ENCODE results near the gene DENND1C. TPM values are rescaled to one million over a fixed set of nuclear protein-coding genes. Genes with fewer than 3 reads are reported as not detected.

The DENND1C gene
- total and polyA plus RNA-seq, 2 donors from 2014 or later, result 2.6 to 8.2 TPM

GRCh38 chr19:6425732-6426620 lies 55.6 kb downstream of the DENND1C start:
- peak overlapping the region in 2 of 3 donors; percentile 9 to 55 for H3K4me3 ChIP-seq (ENCODE audit: low read length in 3 of 3)
- H3K9ac ChIP-seq (ENCODE audit: low read length in 3 of 3), result no peak overlapping the region

DNA sequence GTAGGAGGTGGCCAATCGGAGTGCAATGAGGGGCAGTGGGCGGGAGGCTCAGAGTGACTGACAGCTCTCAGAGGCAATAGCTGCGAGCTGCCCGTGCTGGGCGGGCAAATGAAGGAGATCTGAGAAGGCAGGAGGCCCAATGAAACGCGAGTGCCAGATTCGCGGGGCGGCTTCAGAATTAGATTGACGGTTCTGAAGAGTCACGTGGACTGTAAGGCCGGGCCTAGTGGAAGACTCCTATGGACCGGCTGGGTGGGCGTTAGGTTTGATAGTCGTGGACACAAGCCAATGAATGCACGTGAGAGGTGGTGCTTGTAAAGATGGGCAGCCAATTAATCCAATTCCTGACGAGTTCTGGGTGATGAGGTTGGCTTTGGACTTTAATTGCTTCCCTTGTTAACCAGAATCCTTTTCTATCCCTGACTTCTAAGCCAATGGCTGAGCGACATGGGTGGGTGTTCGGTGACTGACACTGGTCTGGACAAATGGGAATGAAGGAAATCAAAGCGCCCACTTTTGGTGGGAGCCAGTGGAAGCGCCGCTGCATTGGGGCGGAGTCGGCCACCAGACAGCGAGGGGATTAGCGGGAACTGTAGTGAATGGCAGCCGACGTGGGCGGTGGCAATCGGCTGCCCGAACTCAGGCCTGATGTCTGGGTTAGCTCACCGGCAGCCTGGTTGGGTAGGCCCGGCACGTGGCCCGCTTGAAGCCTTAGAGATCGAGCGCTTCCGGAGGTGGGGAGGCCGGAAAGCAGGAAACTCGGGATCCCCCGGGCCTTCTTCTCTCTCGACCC lies 56.5 kb downstream of the DENND1C start:
- FAIRE-seq, result peak; percentile 99
- intact Hi-C loops (cut with DNase I), result no loop called here

More at GRCh38 chr19:6425732-6426620, 55.6 kb downstream of the DENND1C start:
- Histone ChIP-seq H3K27ac (ENCODE audit: low read depth in 2 of 2, low read length in 2 of 2) (peak overlapping the region; percentile 67 to 73), H3K9me3 (ENCODE audit: control insufficient read depth in 2 of 3, insufficient read depth in 1 of 3, low read length in 3 of 3) (no peaks in the 10 kb centered on the region), H3K36me3 (ENCODE audit: control insufficient read depth in 2 of 3, insufficient read depth in 3 of 3, low read length in 3 of 3) (peaks cover 0 to 12% (median under 1%) of the 10 kb centered on the region in 3 donors), H3K27me3 (ENCODE audit: control insufficient read depth, insufficient read depth, low read length) (no peaks in the 10 kb centered on the region), H3K4me1 (ENCODE audit: control insufficient read depth in 2 of 3, insufficient read depth in 2 of 3, low read depth in 1 of 3, low read length in 3 of 3) (peaks cover 0 to 23% (median 9%) of the 10 kb centered on the region in 3 donors)
- no peak for TF ChIP-seq CTCF (IDR thresholded peaks at IDR 0.05; ENCODE audit: borderline replicate concordance, extremely low read depth, insufficient read depth)
- FAIRE-seq (no peak), DNase-seq (peak in 2 of 5 donors; percentile 27 to 76)
- intact Hi-C loops (cut with DNase I), result no loop called here

More for the DNA sequence above, 56.5 kb downstream of the DENND1C start:
- DNase-seq, result peak; percentile 100
- H3K4me1 ChIP-seq (ENCODE audit: control insufficient read depth in 2 of 3, insufficient read depth in 2 of 3, low read depth in 1 of 3, low read length in 3 of 3), result peaks cover 0 to 23% (median 9%) of the 10 kb centered on the region in 3 donors
- H3K36me3 ChIP-seq (ENCODE audit: control insufficient read depth in 2 of 3, insufficient read depth in 3 of 3, low read length in 3 of 3), result peaks cover 5 to 20% (median 5%) of the 10 kb centered on the region in 3 donors
- H3K4me3 ChIP-seq (ENCODE audit: low read length in 3 of 3), result peak overlapping the region in 2 of 3 donors; percentile 9 to 55
- peak overlapping the region; percentile 67 to 73 for H3K27ac ChIP-seq (ENCODE audit: low read depth in 2 of 2, low read length in 2 of 2)
- no peak for TF ChIP-seq CTCF (IDR thresholded peaks at IDR 0.05; ENCODE audit: borderline replicate concordance, extremely low read depth, insufficient read depth)
- H3K9ac ChIP-seq (ENCODE audit: low read length in 3 of 3), result no peak overlapping the region
- no peaks in the 10 kb centered on the region for H3K27me3 ChIP-seq (ENCODE audit: control insufficient read depth, insufficient read depth, low read length)
- no peaks in the 10 kb centered on the region for H3K9me3 ChIP-seq (ENCODE audit: control insufficient read depth in 2 of 3, insufficient read depth in 1 of 3, low read length in 3 of 3)
